ENCODE data around the gene CAB39L.

Gene CAB39L

GRCh38 chr13:49271264-49271663 lies 172.6 kb downstream of the CAB39L start:
- DNase-seq, result no peak

- no peak for DNase-seq
These were observed 178.0 kb downstream of the CAB39L start for GRCh38 chr13:49265822-49266221.

GRCh38 chr13:49262634-49263033 lies 181.2 kb downstream of the CAB39L start:
- no peak for DNase-seq

GRCh38 chr13:49259586-49259985 lies 184.3 kb downstream of the CAB39L start:
- DNase-seq, result no peak
